GM12865 (cell line): ENCODE results near the gene FAM3D.

Experiments used
- DNase-seq: peaks from one replicate; pipeline ENCODE4 v3.0.0; 2010; ENCODE audit warnings: low read depth
- H3K4me3 ChIP-seq: 2 replicates; pipeline ENCODE4 v1.5.1; 2011; ENCODE audit warnings: mild to moderate bottlenecking, low read depth, low read length, control low read depth
- TF ChIP-seq, protein P1 (sequence below): IDR thresholded peaks from 2 replicates; pipeline ENCODE4 v1.5.1; 2011; ENCODE audit warnings: low read length, control low read depth, low read depth, inconsistent platforms; ENCODE audit not compliant: insufficient read depth; ENCODE audit errors: missing control alignments

The FAM3D gene

GRCh38 chr3:58640700-58641372 lies 25.7 kb downstream of the FAM3D start:
- peak; percentile 66 for DNase-seq
- H3K4me3 ChIP-seq, result no peak overlapping the region
- TF ChIP-seq, protein P1, sequence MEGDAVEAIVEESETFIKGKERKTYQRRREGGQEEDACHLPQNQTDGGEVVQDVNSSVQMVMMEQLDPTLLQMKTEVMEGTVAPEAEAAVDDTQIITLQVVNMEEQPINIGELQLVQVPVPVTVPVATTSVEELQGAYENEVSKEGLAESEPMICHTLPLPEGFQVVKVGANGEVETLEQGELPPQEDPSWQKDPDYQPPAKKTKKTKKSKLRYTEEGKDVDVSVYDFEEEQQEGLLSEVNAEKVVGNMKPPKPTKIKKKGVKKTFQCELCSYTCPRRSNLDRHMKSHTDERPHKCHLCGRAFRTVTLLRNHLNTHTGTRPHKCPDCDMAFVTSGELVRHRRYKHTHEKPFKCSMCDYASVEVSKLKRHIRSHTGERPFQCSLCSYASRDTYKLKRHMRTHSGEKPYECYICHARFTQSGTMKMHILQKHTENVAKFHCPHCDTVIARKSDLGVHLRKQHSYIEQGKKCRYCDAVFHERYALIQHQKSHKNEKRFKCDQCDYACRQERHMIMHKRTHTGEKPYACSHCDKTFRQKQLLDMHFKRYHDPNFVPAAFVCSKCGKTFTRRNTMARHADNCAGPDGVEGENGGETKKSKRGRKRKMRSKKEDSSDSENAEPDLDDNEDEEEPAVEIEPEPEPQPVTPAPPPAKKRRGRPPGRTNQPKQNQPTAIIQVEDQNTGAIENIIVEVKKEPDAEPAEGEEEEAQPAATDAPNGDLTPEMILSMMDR, result peak; percentile 93

DNA sequence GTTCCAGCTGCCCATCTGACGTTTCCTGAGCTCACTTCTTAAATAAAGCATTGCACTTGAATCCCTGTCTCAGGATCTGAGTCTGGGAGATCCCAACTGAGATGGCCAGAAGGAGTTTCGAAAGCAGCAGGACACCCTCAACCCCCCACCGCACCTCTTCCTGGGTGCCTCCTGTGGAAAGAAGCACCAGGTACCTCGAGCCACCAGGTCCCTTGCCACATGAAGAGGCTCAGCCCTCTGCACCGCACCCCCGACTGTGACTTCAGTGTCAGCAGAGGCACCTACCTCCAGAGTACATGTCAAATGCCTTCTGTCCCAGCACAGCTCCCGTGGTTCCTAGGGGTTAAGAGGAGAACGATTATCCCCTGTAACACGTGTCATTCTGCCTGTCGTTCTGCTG lies 26.7 kb downstream of the FAM3D start:
- TF ChIP-seq, protein P1, result no peak
- DNase-seq, result no peak
- no peak overlapping the region for H3K4me3 ChIP-seq

DNA sequence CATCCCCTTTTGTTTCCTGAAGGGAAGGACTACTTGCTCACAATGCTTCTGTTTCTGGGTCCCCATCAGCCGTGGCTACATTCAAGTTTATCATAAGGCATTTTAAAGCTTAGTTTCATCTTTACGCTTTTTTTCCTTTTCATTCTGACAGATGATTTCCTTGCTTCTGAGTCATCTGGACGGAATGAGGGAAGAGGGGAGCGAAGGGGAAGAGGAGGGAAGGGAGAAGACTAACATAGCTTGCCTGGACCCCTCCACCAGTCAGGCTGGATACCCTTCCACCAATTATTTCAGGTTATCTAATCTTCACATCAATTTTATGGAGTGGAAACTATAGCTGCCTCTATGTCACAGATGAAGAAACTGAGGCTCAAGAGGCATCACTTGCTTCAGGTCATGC lies 27.6 kb downstream of the FAM3D start:
- DNase-seq, result no peak
- no peak overlapping the region for H3K4me3 ChIP-seq
- TF ChIP-seq, protein P1, result no peak

- no peak for DNase-seq
- TF ChIP-seq, protein P1, result no peak
- H3K4me3 ChIP-seq, result no peak overlapping the region
Observed at GRCh38 chr3:58638591-58638990, 28.0 kb downstream of the FAM3D start.

- DNase-seq, result no peak
- TF ChIP-seq, protein P1, result no peak
- H3K4me3 ChIP-seq, result no peak overlapping the region
Observed at GRCh38 chr3:58637509-58637908, 29.1 kb downstream of the FAM3D start.

DNA sequence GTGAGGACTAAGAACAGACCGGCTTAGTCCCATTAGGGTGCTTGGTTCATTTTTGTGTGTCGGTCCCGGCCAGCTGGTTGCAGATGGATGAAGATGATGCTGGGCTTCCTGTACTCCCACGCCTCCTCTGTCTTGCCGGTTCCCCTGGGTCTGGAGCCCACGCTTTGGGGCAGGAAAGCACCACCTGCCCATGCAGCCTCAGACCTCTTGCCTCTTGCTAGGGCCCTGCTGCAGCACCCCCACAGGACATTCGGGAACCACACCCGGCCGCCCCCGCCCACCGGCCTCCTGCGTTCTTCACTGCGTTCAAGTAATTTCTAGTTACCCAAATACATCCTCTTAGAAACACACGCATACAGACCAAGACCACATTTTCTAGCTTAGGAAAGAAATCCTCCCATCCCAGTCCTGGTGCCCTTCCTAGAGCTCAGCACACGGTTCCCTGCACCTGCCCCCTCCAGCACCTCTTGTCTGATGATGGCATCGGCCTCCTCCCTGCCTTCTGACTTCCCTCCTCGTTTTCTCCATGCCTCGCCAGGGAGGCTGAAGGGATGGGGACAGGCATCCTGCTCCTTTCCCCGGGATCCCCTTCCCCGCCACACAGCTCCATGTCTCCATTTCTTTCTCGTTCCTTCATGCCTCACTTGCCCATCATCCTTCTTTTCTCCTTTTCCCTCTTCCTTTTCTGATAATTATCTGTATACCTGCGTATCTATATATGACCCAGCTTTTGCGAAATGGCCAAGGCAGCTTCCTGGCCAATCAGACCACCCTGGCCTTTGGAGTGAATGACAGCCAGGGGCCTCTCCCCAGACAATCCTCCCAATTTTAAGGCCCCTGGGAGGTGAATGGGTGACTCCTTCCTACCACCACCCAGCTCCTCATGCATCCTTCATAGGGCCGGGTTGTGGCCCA lies 30.9 kb downstream of the FAM3D start:
- no peak overlapping the region for H3K4me3 ChIP-seq
- TF ChIP-seq, protein P1, result peak; percentile 9
- DNase-seq, result peak; percentile 44
